Stomach (tissue), 9 donors: Measurements from ENCODE around the gene ETV3L. TPM values are rescaled to one million over a fixed set of nuclear protein-coding genes. Genes with fewer than 3 reads are reported as not detected.
A peak's percentile ranks its signal among the peaks of the same experiment; 100 is the strongest.

Source experiments
- DNase-seq, 2 donors: peaks; one replicate each; pipeline versions ENCODE4 v3.0.0 to v3.0.0-alpha.2; 2013 to 2019
- H3K27ac ChIP-seq, 5 donors: fragments of 200-600 bp in 4 of 5; sonication (generic) in 4 of 5; one replicate each; pipeline ENCODE4 v1.5.1; 2013 to 2019; ENCODE audit warnings: mild to moderate bottlenecking in 1 of 5, moderate library complexity in 1 of 5
- H3K27me3 ChIP-seq, 3 donors: fragments of 200-600 bp; sonication (generic); one replicate each; pipeline ENCODE4 v1.5.1; 2017 to 2019; ENCODE audit warnings: mixed run types in 1 of 3
- H3K36me3 ChIP-seq, 4 donors: fragments of 200-600 bp; sonication (generic); 1 replicate in 3 of 4; 2 replicates in 1 of 4; pipeline ENCODE4 v1.5.1; 2016 to 2019
- H3K4me1 ChIP-seq, 4 donors: fragments of 200-600 bp; sonication (generic); one replicate each; pipeline ENCODE4 v1.5.1; 2016 to 2019
- H3K4me3 ChIP-seq, 4 donors: fragments of 200-600 bp; sonication (generic) in 3 of 4; one replicate each; pipeline ENCODE4 v1.5.1; 2016 to 2019; ENCODE audit warnings: mild to moderate bottlenecking in 1 of 4
- H3K9me3 ChIP-seq, 4 donors: fragments of 200-600 bp; sonication (generic); one replicate each; pipeline ENCODE4 v1.5.1; 2016 to 2019
- CTCF ChIP-seq, 7 experiments: fragments of 450-650 bp in 4 of 7; fragments of 200-600 bp in 3 of 7; sonication (generic) in 3 of 7; IDR thresholded peaks; one replicate each; pipeline ENCODE4 v1.5.1; 2016 to 2019; ENCODE audit warnings: antibody characterized with exemption in 7 of 7, control low read depth in 2 of 7, mild to moderate bottlenecking in 1 of 7
- EP300 ChIP-seq: sonication (generic); formaldehyde crosslinking; IDR thresholded peaks from one replicate; pipeline ENCODE4 v1.6.1; 2017; ENCODE audit warnings: antibody characterized with exemption
- POLR2A ChIP-seq, 4 donors: fragments of 450-650 bp; IDR thresholded peaks; one replicate each; pipeline ENCODE4 v1.6.1; 2016; ENCODE audit warnings: antibody characterized with exemption in 4 of 4, control low read depth in 2 of 4, mild to moderate bottlenecking in 1 of 4, moderate library complexity in 1 of 4
- POLR2AphosphoS5 ChIP-seq, 3 donors: sonication (generic); formaldehyde crosslinking; IDR thresholded peaks; one replicate each; pipeline ENCODE4 v1.6.1; 2016; ENCODE audit warnings: antibody characterized with exemption in 3 of 3
- WGBS, 5 donors: extraction: QIAGEN DNeasy Blood & Tissue Kit in 3 of 5; methylation state at CpG; one replicate each; pipeline versions ENCODE4 v1.1.5 to v1.1.7; 2013 to 2018; 5-methylcytosine and 5-hydroxymethylcytosine counted together
- intact Hi-C: fragments of 100-400 bp; cut with DNase I; formaldehyde crosslinking; loops from one replicate; pipeline ENCODE4 v1.15.1; 2023; ENCODE audit warnings: low total_unique reads
- polyA plus RNA-seq, 3 donors: library from polyadenylated mRNA; stranded (reverse); fragments of 200-250 nt; gene quantifications; one replicate each; pipeline ENCODE4 v1.2.3, GENCODE V29; 2013
- total RNA-seq, 5 donors: library from RNA; depleted of rRNA; stranded (reverse); fragments of >200 nt; gene quantifications; one replicate each; pipeline versions ENCODE4 v1.1.0 to v1.2.3, GENCODE V29; 2014 to 2016
- donor health status: healthy with polysubstance abuse.
- donor health status: Bipolar disorder and iron deficiency.
- donor health status: healthy.

ETV3L gene
- total and polyA plus RNA-seq, 8 donors = not detected

DNA sequence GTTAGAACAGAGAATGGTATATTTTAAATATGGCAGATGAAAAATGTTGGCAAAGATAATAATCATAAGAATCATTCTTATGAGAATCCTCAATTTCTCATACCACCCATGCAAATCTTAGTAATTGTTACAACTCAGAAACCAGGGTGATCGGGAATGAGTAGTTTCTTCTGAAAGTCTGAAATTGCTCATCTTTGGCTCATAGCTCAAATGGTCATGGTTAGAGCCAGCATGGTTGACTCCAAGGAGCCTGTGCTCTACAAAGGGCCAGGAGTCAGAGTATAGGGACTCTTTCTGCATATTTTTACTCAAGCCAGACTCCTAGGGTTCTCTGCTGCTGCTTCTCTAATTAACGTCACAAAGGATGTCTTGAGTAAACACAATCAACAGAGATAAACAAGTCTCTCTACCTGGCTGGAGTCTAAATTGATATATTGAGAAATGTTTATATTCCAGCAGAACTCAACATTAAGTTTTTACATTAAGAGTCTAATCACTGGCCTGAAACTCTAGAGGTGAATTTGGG, 40.5 kb upstream of the ETV3L start:
- no peak for DNase-seq
- Histone ChIP-seq H3K4me1 (peaks cover 16 to 33% (median 32%) of the 10 kb centered on the region in 4 donors), H3K36me3 (peaks cover 2 to 11% (median 10%) of the 10 kb centered on the region in 4 donors), H3K27ac (no peak overlapping the region), H3K27me3 (no peaks in the 10 kb centered on the region), H3K9me3 (no peaks in the 10 kb centered on the region), H3K4me3 (no peak overlapping the region)
- no peak for TF ChIP-seq POLR2AphosphoS5 (IDR thresholded peaks at IDR 0.05)
- no peak for TF ChIP-seq POLR2A (IDR thresholded peaks at IDR 0.05)
- no peak for TF ChIP-seq EP300
- TF ChIP-seq CTCF (IDR thresholded peaks at IDR 0.05) = no peak
- intact Hi-C loops = no loop called here
- WGBS, 5 donors = 48 to 72% (median 56%) methylated on average over 2 of the region's 2 CpGs

- Histone ChIP-seq H3K27ac (peak overlapping the region; percentile 89 to 98 (median 97)), H3K4me1 (peaks cover 16 to 43% (median 37%) of the 10 kb centered on the region in 4 donors), H3K9me3 (no peaks in the 10 kb centered on the region), H3K4me3 (peak overlapping the region; percentile 67 to 93 (median 83)), H3K36me3 (peaks cover 11 to 20% (median 19%) of the 10 kb centered on the region in 4 donors), H3K27me3 (no peaks in the 10 kb centered on the region)
- 16 to 21% (median 19%) methylated on average over 9 of the region's 9 CpGs for WGBS, 5 donors
- no peak for TF ChIP-seq EP300
- no peak for TF ChIP-seq CTCF (IDR thresholded peaks at IDR 0.05)
- TF ChIP-seq POLR2A (IDR thresholded peaks at IDR 0.05) = no peak
- TF ChIP-seq POLR2AphosphoS5 (IDR thresholded peaks at IDR 0.05) = no peak
- DNase-seq = no peak
- intact Hi-C loops = no loop called here
Measured at GRCh38 chr1:157139052-157139715, 39.6 kb upstream of the ETV3L start.

DNA sequence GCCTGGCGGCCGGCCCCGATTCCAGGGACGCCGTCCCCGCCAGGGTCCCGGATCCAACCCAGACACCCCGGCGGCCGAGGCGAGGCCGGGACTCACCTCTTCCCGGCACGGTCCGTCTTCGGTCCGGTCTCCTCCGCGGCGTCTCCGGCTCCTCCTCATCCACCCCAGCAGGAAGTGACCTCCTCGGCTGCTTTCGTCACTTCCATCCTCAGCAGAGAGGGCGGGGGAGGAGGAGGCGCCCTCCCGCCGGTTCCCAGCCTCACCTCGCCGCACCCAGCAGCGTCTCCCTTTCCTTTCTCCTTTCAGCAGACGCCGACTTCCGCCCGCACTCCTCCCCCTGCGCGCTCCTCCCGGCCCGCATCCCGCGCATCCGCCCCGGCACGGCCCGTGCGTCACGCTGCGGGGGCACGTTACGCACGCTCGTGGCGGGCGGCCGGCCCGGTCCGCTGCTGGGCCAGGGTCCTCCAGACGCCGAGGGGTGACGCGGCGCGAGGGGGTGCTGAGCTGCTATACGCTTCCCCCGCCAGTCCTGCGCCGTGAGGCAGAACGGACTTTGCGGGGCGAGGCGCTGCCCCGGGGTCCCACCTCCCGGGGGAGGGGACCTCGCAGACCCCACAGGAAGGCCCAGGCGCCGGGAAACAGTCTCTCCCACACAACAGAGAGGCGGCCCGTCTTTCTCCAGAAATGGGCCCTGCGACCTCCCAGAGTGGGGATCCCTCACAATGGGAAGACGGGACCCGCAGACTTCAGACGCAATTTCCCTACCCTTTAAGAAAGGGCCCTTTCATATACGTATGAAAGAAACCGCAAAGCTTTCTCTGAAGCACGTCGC, 38.8 kb upstream of the ETV3L start, which contains the start of gene ETV3:
ETV3 (minus strand) TSS at position 176 of the 832 bp plus-strand sequence. CDS start 2,043 bp downstream, outside the sequence.
- peak within 1 kb of the TSS; percentile 89 to 98 (median 97) for H3K27ac ChIP-seq
- H3K27me3 ChIP-seq = no peaks in the 10 kb centered on the region
- TF ChIP-seq EP300 (no peak), POLR2AphosphoS5 (IDR thresholded peaks at IDR 0.05) (peak; percentile 47 to 97 (median 97)), CTCF (IDR thresholded peaks at IDR 0.05) (no peak), POLR2A (IDR thresholded peaks at IDR 0.05) (peak in 2 of 4 donors; percentile 59 to 73)
- 0 to 1% (median 1%) methylated on average over 39 to 85 of the region's 85 CpGs for WGBS, 5 donors
- peak; percentile 91 to 97 for DNase-seq
- peaks cover 17 to 28% (median 27%) of the 10 kb centered on the region in 4 donors for H3K36me3 ChIP-seq
- H3K4me1 ChIP-seq = peaks cover 16 to 49% (median 40%) of the 10 kb centered on the region in 4 donors
- no peaks in the 10 kb centered on the region for H3K9me3 ChIP-seq
- H3K4me3 ChIP-seq = peak within 1 kb of the TSS; percentile 67 to 93 (median 83)
- intact Hi-C loops = no loop called here
